Thyroid gland (tissue), 4 donors: ENCODE data around the gene CACNG6. TPM values are rescaled to one million over a fixed set of nuclear protein-coding genes. Genes with fewer than 3 reads are reported as not detected.
"Not testable (repeated sequence)": the region's sequence is repeated elsewhere in the genome, so short reads cannot be mapped to it uniquely, and the experiment has no call there.

Experiments used
- DNase-seq, 2 donors: peaks; one replicate each; pipeline ENCODE4 v3.0.0-alpha.2; 2019
- H3K27ac ChIP-seq, 3 donors: fragments of 200-600 bp; sonication (generic); 1 replicate in 2 of 3; 2 replicates in 1 of 3; pipeline ENCODE4 v1.5.1; 2016 to 2019; ENCODE audit warnings: mild to moderate bottlenecking in 1 of 3, moderate library complexity in 1 of 3
- H3K27me3 ChIP-seq: fragments of 200-600 bp; sonication (generic); one replicate; pipeline ENCODE4 v1.5.1; 2019
- H3K36me3 ChIP-seq, 2 donors: fragments of 200-600 bp; sonication (generic); one replicate each; pipeline ENCODE4 v1.5.1; 2016 to 2019
- H3K4me1 ChIP-seq, 2 donors: fragments of 200-600 bp; sonication (generic); one replicate each; pipeline ENCODE4 v1.5.1; 2017 to 2019
- H3K4me3 ChIP-seq, 3 donors: fragments of 200-600 bp; sonication (generic); replicated peaks in 1 of 3; 1 replicate in 2 of 3; 2 replicates in 1 of 3; pipeline ENCODE4 v1.5.1; 2016; ENCODE audit warnings: mild to moderate bottlenecking in 1 of 3
- H3K9me3 ChIP-seq: fragments of 200-600 bp; sonication (generic); one replicate; pipeline ENCODE4 v1.5.1; 2017
- CTCF ChIP-seq, 6 experiments: fragments of 200-600 bp in 3 of 6; fragments of 450-650 bp in 3 of 6; sonication (generic) in 3 of 6; IDR thresholded peaks; one replicate each; pipeline ENCODE4 v1.5.1; 2016 to 2019; ENCODE audit warnings: antibody characterized with exemption in 6 of 6, mild to moderate bottlenecking in 2 of 6, inconsistent platforms in 1 of 6, moderate library complexity in 1 of 6
- POLR2A ChIP-seq, 2 donors: fragments of 450-650 bp; IDR thresholded peaks; one replicate each; pipeline ENCODE4 v1.6.1; 2017; ENCODE audit warnings: antibody characterized with exemption in 2 of 2, mild to moderate bottlenecking in 2 of 2, moderate library complexity in 1 of 2
- WGBS, 2 donors: methylation state at CpG; one replicate each; pipeline ENCODE4 v1.1.5; 2017; 5-methylcytosine and 5-hydroxymethylcytosine counted together
- intact Hi-C: fragments of 100-400 bp; cut with DNase I; formaldehyde crosslinking; loops from one replicate; pipeline ENCODE4 v1.15.1; 2023
- total RNA-seq, 4 donors: library from RNA; depleted of rRNA; stranded (reverse); fragments of >200 nt; gene quantifications; one replicate each; pipeline ENCODE4 v1.2.3, GENCODE V29; 2016

Gene CACNG6
- total RNA-seq, 4 donors from 2014 or later: not detected

- Histone ChIP-seq H3K36me3 (no peaks in the 10 kb centered on the region), H3K4me3 (no peak overlapping the region), H3K4me1 (no peaks in the 10 kb centered on the region), H3K9me3 (no peaks in the 10 kb centered on the region), H3K27me3 (no peaks in the 10 kb centered on the region), H3K27ac (no peak overlapping the region)
- intact Hi-C loops: no loop called here
- DNase-seq: no peak
- TF ChIP-seq CTCF (IDR thresholded peaks at IDR 0.05) (no peak), POLR2A (IDR thresholded peaks at IDR 0.05) (no peak)
- WGBS, 2 donors: 73 to 78% methylated on average over 3 of the region's 3 CpGs
Observed at GRCh38 chr19:54029301-54029700, 37.9 kb downstream of the CACNG6 start.

DNA sequence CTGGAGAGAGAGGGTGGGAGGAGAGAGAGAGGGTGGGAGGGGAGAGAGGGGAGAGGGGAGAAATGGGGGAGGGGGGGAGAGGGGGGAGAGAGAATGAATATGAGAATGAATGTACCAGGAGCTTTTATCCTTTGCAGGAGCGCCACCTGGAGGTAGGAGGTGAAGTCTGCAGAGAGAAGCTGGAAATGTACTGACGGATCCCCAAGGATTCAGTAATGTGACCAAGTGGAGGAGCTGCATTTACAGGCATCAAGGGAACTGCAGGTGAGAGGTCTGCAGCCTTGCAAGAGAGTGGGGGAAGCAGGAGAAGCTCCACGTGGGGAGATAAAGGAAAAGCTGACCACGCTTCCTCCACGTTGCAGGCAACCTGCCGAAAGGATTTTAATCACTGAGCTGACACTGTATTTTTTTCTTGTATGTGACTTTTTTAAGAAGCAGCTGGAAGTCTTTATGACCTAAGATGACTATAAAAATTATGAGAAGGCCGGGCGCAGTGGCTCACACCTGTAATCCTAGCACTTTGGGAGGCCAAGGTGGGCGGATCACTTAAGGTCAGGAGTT lies 38.6 kb downstream of the CACNG6 start:
- intact Hi-C loops: no loop called here
- Histone ChIP-seq H3K27ac (no peak overlapping the region), H3K4me1 (no peaks in the 10 kb centered on the region), H3K9me3 (no peaks in the 10 kb centered on the region), H3K27me3 (no peaks in the 10 kb centered on the region), H3K36me3 (no peaks in the 10 kb centered on the region), H3K4me3 (no peak overlapping the region)
- DNase-seq: peak; percentile 22 to 30
- WGBS, 2 donors: 40 to 45% methylated on average over 9 of the region's 9 CpGs
- no peak for TF ChIP-seq POLR2A (IDR thresholded peaks at IDR 0.05)
- peak in 3 of 6 experiments; percentile 22 to 52 (median 31) for TF ChIP-seq CTCF (IDR thresholded peaks at IDR 0.05)

- Histone ChIP-seq H3K27me3 (no peaks in the 10 kb centered on the region), H3K4me3 (no peak overlapping the region), H3K27ac (no peak overlapping the region), H3K4me1 (no peaks in the 10 kb centered on the region), H3K9me3 (no peaks in the 10 kb centered on the region), H3K36me3 (no peaks in the 10 kb centered on the region)
- TF ChIP-seq POLR2A (IDR thresholded peaks at IDR 0.05) (no peak), CTCF (IDR thresholded peaks at IDR 0.05) (no peak)
- intact Hi-C loops: no loop called here
- WGBS, 2 donors: 42 to 49% methylated on average over 13 of the region's 13 CpGs
- no peak for DNase-seq
Observed at GRCh38 chr19:54030895-54031586, 39.6 kb downstream of the CACNG6 start.

GRCh38 chr19:54035215-54036178 lies 44.1 kb downstream of the CACNG6 start:
- Histone ChIP-seq H3K4me3 (no peak overlapping the region), H3K36me3 (no peaks in the 10 kb centered on the region), H3K27me3 (no peaks in the 10 kb centered on the region), H3K27ac (no peak overlapping the region), H3K9me3 (no peaks in the 10 kb centered on the region), H3K4me1 (no peaks in the 10 kb centered on the region)
- WGBS, 2 donors: 45 to 56% methylated on average over 4 of the region's 4 CpGs
- no peak for DNase-seq
- intact Hi-C loops: no loop called here
- TF ChIP-seq POLR2A (IDR thresholded peaks at IDR 0.05) (no peak), CTCF (IDR thresholded peaks at IDR 0.05) (no peak)

GRCh38 chr19:54036542-54036941 lies 45.1 kb downstream of the CACNG6 start:
- intact Hi-C loops, H3K9me3 ChIP-seq, H3K36me3 ChIP-seq, H3K4me1 ChIP-seq, H3K27me3 ChIP-seq, H3K4me3 ChIP-seq, H3K27ac ChIP-seq, DNase-seq: not testable (repeated sequence)
- 63 to 69% methylated on average over 5 of the region's 5 CpGs for WGBS, 2 donors
